ENCODE results near the gene RTN3.
"Not testable (repeated sequence)": the region's sequence is repeated elsewhere in the genome, so short reads cannot be mapped to it uniquely, and the experiment has no call there.

The RTN3 gene

DNA sequence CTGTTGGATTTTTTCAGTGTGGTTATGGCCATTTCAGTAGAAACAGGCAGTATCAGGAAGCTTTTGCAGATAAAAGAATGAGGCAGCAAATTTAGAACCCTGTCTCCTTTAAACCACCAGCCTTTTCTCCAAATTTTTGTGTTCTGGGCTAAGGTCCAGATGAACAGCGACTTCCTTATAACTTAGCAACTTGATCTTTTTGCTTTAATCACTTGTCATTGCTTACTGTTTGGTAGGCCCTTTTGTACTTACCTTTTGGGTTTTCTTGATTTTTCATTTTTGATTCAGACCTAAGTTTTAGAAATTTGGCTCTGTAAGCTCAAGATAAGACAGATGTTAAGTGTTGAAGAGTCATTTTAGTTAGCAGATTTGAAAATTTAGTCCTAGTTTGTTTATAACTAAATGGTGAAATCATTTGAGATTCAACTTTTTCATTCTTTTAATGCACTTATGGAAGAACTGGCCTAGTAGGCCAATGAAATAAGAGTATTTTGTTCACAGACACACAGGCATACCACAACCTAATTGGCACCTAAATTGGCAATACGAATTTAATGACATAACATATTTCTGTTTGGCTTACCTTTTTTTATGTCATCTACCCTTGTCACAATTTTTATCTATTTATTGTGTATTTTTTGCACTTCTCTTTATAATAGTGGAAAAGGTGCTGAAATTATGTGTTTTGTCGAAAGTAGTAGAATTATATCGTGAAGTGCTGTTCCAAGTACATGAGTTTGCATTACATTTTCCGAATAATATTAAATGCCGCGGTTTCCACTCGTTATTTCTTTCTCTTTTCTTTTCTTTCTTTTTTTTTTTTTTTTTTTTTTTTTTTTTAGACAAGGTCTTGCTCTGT lies 2.1 kb downstream of the RTN3 start:
- no peak for DNase-seq

DNA sequence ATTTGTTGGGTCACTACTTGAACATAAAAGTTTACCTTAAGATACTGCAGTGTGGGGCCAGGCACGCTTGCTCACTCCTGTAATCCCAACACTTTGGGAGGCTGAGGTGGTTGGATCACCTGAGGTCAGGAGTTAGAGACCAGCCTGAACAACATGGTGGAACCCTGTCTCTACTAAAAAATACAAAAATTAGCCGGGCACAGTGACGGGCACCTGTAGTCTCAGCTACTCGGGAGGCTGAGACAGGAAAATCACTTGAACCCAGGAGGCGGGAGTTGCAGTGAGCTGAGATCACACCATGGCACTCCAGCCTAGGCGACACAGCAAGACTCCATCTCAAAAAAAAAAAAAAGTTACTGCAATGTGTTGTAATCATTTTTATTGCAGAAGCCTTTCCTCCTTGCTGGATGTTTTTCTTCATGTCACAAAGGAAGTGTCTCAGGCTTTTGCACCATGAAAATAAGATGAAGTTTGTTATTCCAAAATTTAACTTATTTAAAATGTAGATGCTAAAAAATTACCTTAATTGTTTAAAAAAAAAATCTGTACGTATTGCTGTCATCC lies 3.9 kb downstream of the RTN3 start:
- not testable (repeated sequence) for DNase-seq

DNA sequence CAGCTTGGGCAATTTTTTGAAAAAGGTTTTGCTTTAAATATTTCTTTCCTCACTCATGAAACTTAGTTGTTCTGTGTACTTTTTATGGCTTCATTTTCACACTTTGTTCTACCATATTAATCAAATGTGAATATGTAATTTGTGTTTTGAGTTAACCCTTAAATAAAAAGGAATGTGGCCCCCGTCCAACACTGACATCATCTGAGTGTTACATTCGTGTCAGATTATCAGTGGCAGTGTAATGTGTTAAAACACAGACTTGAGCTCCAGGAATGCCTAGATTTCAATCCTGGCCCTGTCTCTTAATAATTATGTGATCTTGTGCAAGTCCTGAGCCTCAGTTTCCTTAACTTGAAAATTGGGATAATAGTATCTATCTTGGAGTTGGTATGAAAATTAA lies 5.6 kb downstream of the RTN3 start:
- DNase-seq: no peak

DNA sequence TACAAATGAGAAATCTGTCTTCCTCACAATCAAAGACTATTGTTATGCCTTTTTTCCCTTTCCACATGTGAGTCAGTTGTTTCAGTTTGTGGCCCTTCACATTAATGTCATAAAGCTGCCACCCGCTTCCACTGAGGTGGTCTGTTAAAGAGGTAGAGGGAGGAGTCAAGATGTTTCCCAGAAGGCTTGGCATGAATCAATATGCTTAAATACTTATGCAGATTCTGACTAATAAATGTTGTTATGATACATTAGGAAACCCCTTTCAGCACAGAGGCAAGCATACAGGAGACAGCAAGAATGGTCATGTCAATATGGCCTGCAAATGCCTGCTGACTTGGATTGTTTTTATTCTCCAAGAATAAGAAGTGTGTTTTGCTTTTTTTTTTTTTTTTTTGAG lies 6.5 kb downstream of the RTN3 start:
- DNase-seq: no peak

DNA sequence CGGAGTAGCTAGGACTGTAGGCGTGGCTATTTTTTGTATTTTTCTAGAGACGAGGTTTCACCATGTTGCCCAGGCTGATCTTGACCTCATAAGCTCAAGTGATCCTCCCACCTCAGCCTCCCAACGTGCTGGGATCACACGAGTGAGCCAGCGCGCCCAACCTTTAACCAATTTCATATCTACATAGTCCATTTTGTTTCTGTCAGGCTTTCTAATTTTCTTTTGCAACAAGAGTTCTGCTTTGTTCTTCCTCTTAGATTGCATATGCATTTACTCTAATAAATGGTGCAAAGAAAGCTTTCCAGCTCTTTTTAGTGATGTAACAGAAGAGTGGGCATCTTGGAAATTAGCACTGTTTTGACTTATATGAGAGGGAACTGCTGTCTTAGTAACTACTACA lies 13.3 kb downstream of the RTN3 start:
- DNase-seq: no peak

DNA sequence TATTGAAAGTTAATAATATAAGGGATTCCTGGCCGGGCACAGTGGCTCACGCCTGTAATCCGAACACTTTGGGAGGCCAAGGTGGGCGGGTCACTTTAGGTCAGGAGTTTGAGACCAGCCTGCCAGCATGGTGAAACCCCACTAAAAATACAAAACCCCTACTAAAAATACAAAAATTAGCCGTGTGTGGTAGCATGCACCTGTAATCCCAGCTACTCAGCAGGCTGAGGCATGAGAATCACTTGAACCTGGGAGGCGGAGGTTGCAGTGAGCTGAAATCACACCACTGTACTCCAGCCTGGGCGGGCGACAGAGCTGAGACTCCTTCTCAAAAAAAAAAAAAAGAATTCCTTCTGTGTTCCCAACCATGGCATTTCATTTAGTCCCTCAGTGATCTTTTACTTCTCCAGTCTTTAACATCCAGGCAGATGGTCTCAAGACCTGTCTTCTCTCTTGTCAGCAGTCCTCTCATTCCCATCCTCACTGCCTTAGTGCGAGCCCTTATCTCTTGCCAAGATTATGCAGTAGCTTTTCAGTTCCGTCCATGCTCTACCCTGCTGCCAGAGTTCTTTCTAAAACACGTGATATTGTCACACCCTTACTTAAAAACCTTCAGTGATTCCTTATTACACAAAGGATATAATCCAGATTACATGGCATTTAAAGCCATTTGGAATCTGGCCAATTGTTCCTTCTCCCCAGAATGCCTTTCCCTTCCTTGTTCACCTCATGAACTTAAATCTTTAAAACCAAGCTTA lies 17.9 kb downstream of the RTN3 start:
- no peak for DNase-seq

DNA sequence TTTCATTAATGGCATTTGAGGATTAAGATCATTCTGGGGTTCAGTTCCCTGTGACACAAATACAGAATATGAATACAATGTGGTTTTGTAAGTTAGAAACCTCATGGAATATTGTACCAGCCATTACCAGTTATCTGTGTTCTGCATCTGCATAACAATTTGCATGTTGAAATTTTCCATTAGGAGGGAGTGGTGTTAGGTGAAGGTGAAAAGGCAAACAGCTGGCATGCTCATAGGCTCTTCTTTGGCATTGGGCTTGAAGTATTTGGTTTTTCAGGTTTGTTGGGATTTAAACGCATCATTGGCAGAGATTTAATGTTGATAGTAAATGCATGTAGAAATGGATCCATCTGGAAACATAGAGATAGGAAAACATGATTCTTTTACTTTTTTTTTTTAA lies 18.6 kb downstream of the RTN3 start:
- DNase-seq: no peak

DNA sequence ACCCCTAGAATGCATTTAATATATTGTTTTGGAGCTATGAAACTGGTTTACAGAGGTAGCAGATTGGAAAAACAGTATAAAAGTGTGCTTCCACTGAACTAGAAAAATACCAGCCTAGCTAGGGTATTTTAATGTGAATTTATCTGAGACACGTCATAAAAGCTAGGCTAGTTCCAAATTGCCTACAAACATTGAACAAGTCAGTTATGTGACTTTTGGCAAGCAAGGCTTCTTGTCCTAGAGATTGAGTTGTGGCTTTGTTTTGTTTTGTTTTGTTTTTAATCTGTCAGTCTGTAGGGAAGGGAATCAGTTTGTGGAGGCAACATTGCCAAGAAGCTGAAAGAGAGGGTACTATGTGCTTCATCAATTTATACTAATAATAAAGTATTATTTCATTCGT lies 24.2 kb downstream of the RTN3 start:
- no peak for DNase-seq

DNA sequence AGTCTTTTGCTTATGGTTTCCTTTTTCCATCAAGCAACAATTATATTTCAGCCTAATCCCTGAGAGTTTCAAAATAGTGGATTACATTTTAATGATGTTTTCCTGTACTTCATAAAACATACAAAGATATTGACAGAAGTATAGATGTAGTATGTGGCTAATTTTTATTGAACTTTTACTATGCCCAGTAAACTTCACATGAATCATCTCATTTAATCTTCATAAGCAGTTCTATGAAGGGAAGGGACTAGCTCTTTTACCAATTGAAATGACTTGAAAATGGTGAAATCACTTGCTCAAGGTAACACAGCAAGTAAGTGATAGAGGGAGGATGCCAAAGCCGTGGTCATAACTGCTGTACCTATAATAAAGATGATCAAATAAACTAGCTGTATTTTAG lies 27.5 kb downstream of the RTN3 start:
- no peak for DNase-seq

DNA sequence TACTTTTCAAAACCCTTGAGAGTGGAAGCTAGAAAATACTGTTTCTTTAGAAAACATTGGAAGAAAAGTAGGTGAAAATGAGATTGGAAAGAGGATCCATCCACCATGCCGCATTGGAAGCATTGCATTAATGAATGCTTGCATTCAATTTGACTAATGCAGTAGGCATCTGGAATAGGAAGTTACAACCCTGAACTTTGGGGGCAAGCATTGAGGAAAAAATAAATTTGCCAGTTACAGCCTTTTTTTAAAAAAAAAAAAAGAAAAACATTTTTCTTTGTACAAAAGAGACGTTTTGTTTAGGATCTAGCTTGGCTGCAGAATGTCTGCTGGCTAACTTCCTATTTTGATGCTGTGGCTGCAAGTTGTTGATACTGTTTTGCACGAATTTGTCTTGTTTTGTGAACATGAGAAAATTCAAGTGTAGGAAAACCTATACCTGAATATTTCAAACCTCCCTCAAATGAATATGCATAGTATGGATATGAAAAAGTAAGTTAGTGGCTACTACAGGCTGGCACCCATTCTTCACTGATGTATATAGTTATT lies 28.1 kb downstream of the RTN3 start:
- no peak for DNase-seq

DNA sequence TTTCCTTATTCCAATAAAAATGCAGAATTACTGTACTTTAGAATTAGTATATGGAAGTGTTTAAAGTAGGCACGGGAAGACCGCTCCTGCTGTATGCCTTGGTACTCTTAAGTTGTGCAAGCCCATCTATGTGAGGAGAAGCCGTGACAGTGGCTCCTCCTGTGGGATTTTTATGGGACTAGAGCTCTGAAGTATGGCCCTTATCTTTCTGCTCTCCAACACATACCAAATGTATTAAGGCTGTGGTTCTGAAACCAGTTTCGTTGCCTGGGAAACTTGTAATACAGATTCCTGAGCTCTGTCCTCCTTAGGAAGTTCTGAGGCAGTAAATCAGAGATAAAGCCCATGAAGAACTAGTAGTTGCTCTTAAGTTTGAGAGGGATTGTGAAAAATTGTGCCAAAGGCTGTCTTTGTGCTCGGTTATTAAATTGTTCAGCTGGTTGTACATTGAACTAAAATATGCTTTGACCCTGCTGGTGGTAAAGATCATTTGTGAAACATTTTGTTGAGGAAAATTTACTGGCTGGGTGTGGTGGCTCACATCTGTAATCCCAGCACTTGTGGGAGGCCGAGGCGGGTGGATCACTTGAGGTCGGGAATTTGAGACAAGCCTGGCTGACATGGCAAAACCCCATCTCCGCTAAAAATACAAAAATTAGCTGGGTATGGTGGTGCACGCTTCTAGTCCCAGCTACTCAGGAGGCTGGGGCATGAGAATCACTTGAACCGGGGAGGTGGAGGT lies 29.3 kb downstream of the RTN3 start:
- no peak for DNase-seq

DNA sequence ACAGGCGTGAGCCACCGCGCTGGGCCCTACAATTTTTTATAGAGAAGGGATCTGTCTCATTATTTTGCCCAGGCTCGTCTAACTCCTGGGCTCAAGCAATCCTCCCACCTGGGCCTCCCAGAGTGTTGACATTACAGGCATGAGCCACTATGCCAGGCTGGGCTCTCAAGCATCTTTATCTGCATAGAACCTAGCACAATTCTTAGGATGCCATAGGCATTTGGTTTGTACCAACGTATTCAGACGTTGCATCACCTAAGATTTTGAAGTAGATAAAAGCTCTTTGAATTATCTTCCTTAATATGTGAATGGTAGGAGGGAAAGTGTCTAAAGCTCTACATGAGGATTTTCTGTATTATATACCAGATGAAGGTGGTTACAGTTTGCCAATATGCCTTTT lies 30.5 kb downstream of the RTN3 start:
- no peak for DNase-seq

DNA sequence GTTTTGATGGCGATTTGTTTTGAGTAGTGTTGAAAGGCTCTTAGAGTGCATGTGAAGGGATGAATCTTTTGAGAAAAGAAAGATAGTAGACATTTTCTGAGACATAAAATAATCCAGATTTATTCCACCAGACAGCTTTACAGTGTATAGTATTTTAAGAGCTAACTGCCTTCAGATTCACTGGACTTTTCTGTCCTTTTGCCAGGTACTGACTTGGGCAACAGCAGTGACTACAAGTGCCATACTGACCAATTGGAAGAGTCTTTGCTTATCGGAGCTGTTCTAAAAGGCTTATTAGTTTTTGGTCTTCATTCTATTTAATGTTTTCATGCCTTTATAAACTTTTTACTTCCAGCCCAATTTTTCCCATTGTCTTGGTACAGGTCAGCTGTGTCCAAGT lies 32.5 kb downstream of the RTN3 start:
- no peak for DNase-seq

DNA sequence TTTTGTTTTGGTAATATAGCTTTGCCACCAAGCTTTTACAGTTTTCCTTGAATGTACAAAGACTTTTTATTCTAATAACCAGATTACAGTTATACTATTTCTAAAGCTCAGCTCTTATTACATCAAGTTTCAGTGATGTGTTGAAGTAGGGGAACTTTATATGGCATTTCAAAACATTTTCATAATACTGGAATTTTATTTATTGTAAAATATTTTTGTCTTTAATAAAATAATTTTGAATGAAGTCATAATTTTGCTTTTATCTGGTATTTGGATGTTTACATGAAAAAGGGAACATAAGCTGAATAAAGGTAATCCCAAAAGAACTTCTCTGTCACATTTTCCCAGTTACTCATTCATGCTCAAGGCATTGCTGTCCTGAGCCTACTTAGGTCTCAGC lies 34.7 kb downstream of the RTN3 start:
- DNase-seq: no peak

DNA sequence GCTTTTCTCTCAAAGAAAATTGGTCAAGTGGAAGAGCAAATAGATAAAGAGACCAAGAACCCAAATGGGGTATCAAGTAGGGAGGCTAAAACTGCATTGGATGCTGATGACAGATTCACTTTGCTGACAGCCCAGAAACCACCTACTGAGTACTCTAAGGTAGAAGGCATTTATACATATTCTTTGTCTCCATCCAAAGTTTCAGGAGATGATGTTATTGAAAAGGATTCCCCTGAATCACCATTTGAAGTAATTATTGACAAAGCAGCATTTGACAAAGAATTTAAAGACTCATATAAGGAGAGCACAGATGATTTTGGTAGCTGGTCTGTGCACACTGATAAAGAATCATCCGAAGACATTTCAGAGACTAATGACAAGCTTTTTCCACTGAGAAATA lies 37.7 kb downstream of the RTN3 start:
- no peak for DNase-seq

DNA sequence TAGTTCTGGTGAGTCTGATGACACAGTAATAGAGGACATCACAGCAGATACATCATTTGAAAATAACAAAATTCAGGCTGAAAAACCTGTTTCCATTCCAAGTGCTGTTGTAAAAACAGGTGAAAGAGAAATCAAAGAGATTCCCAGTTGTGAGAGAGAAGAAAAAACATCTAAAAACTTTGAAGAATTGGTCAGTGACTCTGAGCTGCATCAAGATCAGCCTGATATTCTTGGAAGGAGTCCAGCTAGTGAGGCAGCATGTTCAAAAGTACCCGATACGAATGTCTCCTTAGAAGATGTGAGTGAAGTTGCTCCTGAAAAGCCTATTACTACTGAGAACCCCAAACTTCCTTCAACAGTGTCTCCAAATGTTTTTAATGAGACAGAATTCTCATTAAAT lies 38.7 kb downstream of the RTN3 start:
- DNase-seq: no peak

DNA sequence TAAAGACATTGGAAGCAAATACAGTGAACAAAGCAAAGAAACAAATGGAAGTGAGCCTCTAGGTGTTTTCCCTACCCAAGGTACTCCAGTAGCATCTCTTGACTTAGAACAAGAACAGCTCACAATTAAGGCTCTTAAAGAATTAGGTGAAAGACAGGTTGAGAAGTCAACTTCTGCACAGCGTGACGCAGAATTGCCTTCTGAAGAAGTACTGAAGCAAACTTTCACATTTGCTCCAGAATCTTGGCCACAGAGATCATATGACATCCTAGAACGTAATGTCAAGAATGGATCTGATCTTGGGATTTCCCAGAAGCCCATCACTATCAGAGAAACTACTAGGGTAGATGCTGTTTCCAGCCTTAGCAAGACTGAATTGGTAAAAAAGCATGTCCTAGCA lies 39.3 kb downstream of the RTN3 start:
- DNase-seq: no peak

DNA sequence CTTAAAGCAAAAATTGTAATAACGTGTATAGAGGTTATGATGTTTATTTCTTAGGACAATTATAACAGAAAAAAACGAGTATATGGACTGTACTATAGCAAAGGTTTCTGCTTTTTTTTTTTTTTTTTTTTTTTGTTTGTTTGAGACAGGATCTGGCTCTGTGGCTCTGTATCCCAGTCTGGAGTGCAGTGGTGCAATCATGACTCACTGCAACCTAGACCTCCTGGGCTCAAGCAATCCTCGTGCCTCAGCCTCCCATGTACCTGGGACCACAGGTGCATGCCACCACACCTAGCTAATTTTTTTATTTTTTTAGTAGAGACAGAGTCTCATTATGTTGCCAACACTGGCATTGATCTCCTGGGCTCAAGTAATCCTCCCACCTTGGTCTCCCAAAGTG lies 48.0 kb downstream of the RTN3 start:
- no peak for DNase-seq

DNA sequence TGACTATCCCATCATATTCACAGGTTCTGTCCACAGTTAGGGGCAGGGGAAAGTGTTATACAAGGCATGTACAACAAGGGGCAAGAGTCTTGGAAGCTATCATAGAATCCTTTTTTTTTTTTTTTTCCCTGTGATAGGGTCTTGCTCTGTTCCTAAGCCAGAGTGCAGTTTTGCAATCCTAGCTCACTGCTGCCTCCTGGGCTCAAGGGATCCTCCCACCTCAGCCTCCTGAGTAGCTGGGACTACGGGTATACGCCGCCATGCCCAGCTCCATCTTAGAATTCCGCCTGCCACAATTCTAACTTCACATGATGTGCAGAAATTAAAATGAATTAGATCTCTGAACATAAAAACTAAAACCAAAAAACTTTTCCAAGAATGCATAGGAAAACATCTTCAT lies 55.6 kb downstream of the RTN3 start:
- DNase-seq: no peak

DNA sequence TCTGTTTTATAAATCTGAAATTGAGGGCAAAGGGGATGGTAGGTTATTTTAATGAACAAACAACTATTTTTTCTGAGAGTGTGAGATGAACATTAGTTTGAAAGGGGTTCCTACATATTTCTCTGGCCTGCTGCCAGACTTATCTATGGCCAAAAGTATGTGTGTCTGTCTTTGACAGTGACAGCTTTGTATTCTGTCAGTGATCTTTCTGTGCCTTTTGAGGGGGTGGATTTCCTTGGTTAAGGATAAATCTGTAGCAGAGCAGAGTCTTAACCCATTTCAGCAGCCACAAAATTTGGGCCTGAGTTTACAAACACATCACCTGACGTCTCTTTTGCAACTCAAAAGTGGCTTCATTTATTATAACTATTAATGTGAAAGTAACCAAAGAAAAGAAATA lies 56.4 kb downstream of the RTN3 start:
- DNase-seq: no peak

DNA sequence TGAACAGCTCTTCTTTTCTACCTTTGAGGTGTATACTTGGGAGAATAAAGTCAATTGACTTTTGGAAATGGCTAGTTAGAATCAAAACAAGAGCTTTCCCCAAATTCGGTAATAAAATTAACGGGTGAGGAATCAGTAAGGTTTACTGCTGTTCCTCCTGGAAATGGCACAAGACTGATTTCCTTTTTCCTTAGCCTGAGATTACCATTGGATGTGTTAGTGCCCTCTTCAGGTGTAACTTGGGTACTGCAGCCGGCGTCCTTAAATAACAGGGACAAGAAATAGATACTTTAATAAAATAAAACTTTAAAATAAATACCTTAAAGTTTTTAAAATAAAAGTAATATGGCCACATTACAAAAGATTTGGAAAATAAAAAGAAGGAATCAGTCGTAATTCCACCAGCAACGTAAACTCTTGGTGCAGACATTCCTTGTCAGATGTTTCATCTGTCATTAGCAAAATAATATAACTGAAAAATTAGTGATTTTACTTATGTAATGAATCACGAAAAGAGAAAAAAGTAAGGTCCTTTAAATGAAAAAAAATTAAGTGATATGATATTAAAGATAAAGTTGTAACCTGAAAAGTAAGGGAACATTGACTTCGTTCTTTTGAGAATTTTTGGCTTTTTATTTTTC lies 57.5 kb downstream of the RTN3 start:
- peak; percentile 36 for DNase-seq

DNA sequence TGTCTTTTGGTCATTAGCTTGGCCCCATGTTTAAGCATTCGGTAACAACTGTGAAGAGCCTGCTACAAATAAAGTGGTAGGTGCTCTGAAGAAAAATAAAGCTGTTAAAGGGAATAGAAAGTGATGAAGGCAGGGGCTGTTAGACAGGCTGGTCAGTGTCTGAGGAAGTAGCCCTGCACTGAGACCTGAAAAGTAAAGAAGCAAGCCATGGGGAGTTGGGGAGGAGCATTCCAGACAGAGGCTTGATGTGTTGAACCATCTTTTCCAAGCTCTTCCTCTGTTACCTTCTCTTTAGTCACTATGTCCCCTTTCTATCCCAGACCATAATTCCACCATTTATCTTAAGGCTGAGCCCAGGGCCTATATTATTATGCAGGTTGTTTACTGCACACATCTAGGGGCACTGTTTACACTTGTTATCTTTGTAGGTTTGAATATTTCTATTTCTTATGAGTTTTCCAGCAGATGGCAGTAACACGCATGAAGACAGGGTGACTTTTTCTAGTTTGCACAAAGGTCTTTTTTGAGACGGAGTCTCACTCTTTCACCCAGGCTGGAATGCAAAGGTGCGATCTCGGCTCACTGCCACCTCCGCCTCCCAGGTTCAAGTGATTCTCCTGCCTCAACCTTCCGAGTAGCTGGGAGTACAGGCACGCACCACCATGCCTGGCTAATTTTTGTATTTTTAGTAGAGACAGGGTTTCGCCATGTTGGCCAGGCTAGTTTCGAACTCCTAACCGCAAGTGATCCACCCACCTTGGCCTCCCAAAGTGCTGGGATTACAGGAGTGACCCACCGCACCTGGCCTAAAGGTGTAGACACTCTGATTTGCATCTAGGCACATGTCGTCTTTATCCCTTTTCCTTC lies 64.2 kb downstream of the RTN3 start:
- DNase-seq: no peak

Data from NK-92 treated with Interleukin-12 subunit alpha and Interleukin-12 subunit beta, amount 100 ng/mL, for 24 hours (cell line).